Adrenal gland (tissue), 12 donors: ENCODE measurements around the gene NAALADL2. TPM values are rescaled to one million over a fixed set of nuclear protein-coding genes. Genes with fewer than 3 reads are reported as not detected.

Source experiments
- DNase-seq, 7 donors: peaks; one replicate each; pipeline ENCODE4 v3.0.0-alpha.2; 2019 to 2020
- H3K27ac ChIP-seq, 5 donors: fragments of 200-600 bp; sonication (generic) in 4 of 5; 1 replicate in 3 of 5; 2 replicates in 2 of 5; pipeline versions ENCODE4 v1.5.1 to v1.8.0; 2016 to 2020; ENCODE audit warnings: mild to moderate bottlenecking in 1 of 5
- H3K27me3 ChIP-seq: fragments of 200-600 bp; 2 replicates; pipeline ENCODE4 v1.8.0; 2021
- H3K36me3 ChIP-seq, 2 donors: fragments of 200-600 bp; replicated peaks in 1 of 2; 1 replicate in 1 of 2; 2 replicates in 1 of 2; pipeline versions ENCODE4 v1.5.1 to v1.8.0; 2018 to 2022
- H3K4me1 ChIP-seq, 2 donors: fragments of 200-600 bp; replicated peaks in 1 of 2; 1 replicate in 1 of 2; 2 replicates in 1 of 2; pipeline versions ENCODE4 v1.5.1 to v1.8.0; 2018 to 2021
- H3K4me3 ChIP-seq, 4 donors: fragments of 200-600 bp; sonication (generic) in 3 of 4; one replicate each; pipeline ENCODE4 v1.5.1; 2016 to 2018
- H3K9me3 ChIP-seq, 3 donors: fragments of 200-600 bp; sonication (generic) in 1 of 3; replicated peaks in 1 of 3; 1 replicate in 2 of 3; 2 replicates in 1 of 3; pipeline versions ENCODE4 v1.5.1 to v1.8.0; 2016 to 2021
- CTCF ChIP-seq, 6 experiments: fragments of 450-650 bp in 4 of 6; fragments of 200-600 bp in 2 of 6; sonication (generic) in 1 of 6; IDR thresholded peaks; 1 replicate in 5 of 6; 2 replicates in 1 of 6; pipeline versions ENCODE4 v1.5.1 to v1.8.0; 2016 to 2021; ENCODE audit warnings: antibody characterized with exemption in 6 of 6, mild to moderate bottlenecking in 2 of 6, moderate library complexity in 1 of 6
- POLR2A ChIP-seq, 2 donors: fragments of 450-650 bp; IDR thresholded peaks; one replicate each; pipeline ENCODE4 v1.6.1; 2017; ENCODE audit warnings: antibody characterized with exemption in 2 of 2, mild to moderate bottlenecking in 2 of 2, moderate library complexity in 1 of 2
- WGBS, 4 donors: extraction: QIAGEN DNeasy Blood & Tissue Kit in 2 of 4; methylation state at CpG; one replicate each; pipeline versions ENCODE4 v1.1.5 to v1.1.7; 2013 to 2017; 5-methylcytosine and 5-hydroxymethylcytosine counted together
- intact Hi-C, 2 donors: fragments of 100-400 bp; cut with DNase I; formaldehyde crosslinking; loops; one replicate each; pipeline versions ENCODE4 v1.14.1 to v1.15.0; 2022 to 2023
- polyA plus RNA-seq, 3 donors: library from polyadenylated mRNA; stranded (reverse); fragments of 200-250 nt in 2 of 3; fragments of 350-450 nt in 1 of 3; fragmentation: Illumina TruSeq in 1 of 3; extraction: RNeasy Lipid Tissue Mini Kit (QIAGEN cat#74804) in 1 of 3; gene quantifications; one replicate each; pipeline ENCODE4 v1.2.3, GENCODE V29; 2013 to 2014
- total RNA-seq, 9 donors: library from RNA; depleted of rRNA in 4 of 9; stranded (reverse); fragments of >200 nt in 4 of 9; fragments of 120-200 nt in 1 of 9; fragmentation: NEBNext Ultra II Directional in 1 of 9; extraction: Animal tissue kit (Norgen Biotek cat#: 25700) in 1 of 9; gene quantifications; one replicate each; pipeline versions ENCODE4 v1.1.0 to v1.2.4, GENCODE V29; 2013 to 2023
- donor health status: healthy with polysubstance abuse.
- donor health status: Bipolar disorder and iron deficiency.
- donor health status: DM: yes; HTN: yes; CAD: no.
- donor health status: DM: no; HTN: no; CAD: no.
- donor health status: DM: no; HTN: no; CAD: no.
- donor health status: DM: yes; HTN: yes; CAD: no.

The NAALADL2 gene
- total and polyA plus RNA-seq, 12 donors: 0.24 to 7.8 (median 4.8) TPM

DNA sequence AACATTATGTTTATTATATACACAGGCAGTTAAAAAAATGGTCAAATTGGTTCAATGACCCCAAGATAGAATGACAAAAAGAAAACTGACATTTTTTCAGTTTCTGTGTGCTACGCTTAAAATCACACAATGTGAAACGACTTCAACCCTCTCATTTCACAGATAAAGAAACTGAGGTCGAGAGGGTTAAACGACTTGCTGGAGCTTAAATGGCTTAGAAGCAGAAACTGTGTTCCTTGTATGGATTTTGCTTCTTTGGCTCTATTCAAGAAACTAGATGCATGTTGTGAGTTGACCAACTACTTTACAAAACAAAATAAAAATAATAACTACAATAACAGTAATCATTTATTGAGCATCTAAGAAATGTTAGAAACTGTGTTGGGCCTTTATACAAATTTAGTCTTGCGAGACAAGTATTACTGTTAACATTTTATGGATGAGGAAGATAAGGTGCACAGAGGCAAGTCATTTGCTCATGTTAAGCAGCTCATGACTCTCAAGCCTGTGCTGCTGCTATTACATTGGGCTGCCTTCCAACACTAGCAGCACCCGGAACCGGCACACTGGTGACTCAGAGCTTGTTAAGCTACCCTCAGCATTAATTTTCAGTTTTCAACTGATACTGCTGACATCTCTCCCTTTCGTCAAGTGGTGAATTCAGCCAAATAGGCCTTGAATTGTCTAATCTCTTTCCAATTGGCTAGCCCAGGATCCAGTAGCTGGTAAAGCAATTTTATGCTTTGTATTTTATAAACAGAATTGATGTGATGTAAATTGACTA, 487.6 kb downstream of the NAALADL2 start:
- H3K27ac ChIP-seq: no peak overlapping the region
- H3K4me1 ChIP-seq: peaks cover 0 to 9% of the 10 kb centered on the region in 2 donors
- TF ChIP-seq POLR2A (IDR thresholded peaks at IDR 0.05) (no peak), CTCF (IDR thresholded peaks at IDR 0.05) (no peak)
- no peak overlapping the region for H3K4me3 ChIP-seq
- intact Hi-C loops: no loop called here
- no peaks in the 10 kb centered on the region for H3K9me3 ChIP-seq
- 45 to 58% (median 54%) methylated on average over 8 of the region's 8 CpGs for WGBS, 4 donors
- no peaks in the 10 kb centered on the region for H3K36me3 ChIP-seq
- no peaks in the 10 kb centered on the region for H3K27me3 ChIP-seq
- DNase-seq: peak; percentile 48 to 89 (median 77)

DNA sequence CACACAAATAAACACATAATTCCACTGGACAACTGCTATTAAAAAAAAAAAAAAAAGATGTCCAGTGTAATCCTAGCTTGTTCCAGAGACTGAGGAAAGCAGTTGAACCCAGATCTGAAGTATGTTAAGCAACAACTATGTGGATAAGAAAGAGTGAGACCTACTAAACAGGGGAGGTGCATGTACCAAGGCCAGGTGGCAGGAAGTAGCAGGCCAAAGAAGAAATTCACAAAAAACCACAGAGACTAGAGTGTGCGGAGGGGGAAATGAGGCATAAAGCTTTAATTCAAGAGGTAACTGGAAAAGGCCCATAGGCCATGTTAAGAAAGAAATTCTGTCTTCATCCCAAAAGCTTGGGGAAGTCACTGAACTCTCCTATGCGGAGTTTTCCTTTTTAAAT, 490.0 kb downstream of the NAALADL2 start:
- no peaks in the 10 kb centered on the region for H3K27me3 ChIP-seq
- H3K4me1 ChIP-seq: peaks cover 0 to 9% of the 10 kb centered on the region in 2 donors
- H3K27ac ChIP-seq: no peak overlapping the region
- H3K4me3 ChIP-seq: no peak overlapping the region
- WGBS, 4 donors: 81 to 98% (median 95%) methylated on average over 2 of the region's 2 CpGs
- H3K36me3 ChIP-seq: no peaks in the 10 kb centered on the region
- intact Hi-C loops: no loop called here
- no peak for TF ChIP-seq CTCF (IDR thresholded peaks at IDR 0.05)
- no peak for TF ChIP-seq POLR2A (IDR thresholded peaks at IDR 0.05)
- no peaks in the 10 kb centered on the region for H3K9me3 ChIP-seq
- no peak for DNase-seq

GRCh38 chr3:175355801-175356335, 496.7 kb downstream of the NAALADL2 start:
- no peak overlapping the region for H3K27ac ChIP-seq
- DNase-seq: no peak
- no peaks in the 10 kb centered on the region for H3K27me3 ChIP-seq
- WGBS, 4 donors: 76 to 89% (median 85%) methylated on average over 3 of the region's 3 CpGs
- intact Hi-C loops: no loop called here
- H3K9me3 ChIP-seq: no peaks in the 10 kb centered on the region
- no peaks in the 10 kb centered on the region for H3K36me3 ChIP-seq
- H3K4me1 ChIP-seq: no peaks in the 10 kb centered on the region
- no peak overlapping the region for H3K4me3 ChIP-seq
- TF ChIP-seq CTCF (IDR thresholded peaks at IDR 0.05) (no peak), POLR2A (IDR thresholded peaks at IDR 0.05) (no peak)

- 51 to 66% (median 60%) methylated on average over 3 of the region's 3 CpGs for WGBS, 4 donors
- no peak for DNase-seq
Measured at GRCh38 chr3:175356899-175357324, 497.8 kb downstream of the NAALADL2 start.

More at GRCh38 chr3:175356899-175357324, 497.8 kb downstream of the NAALADL2 start:
- H3K9me3 ChIP-seq: no peaks in the 10 kb centered on the region
- no peak overlapping the region for H3K27ac ChIP-seq
- TF ChIP-seq CTCF (IDR thresholded peaks at IDR 0.05) (no peak), POLR2A (IDR thresholded peaks at IDR 0.05) (no peak)
- no peak overlapping the region for H3K4me3 ChIP-seq
- H3K4me1 ChIP-seq: no peaks in the 10 kb centered on the region
- H3K27me3 ChIP-seq: no peaks in the 10 kb centered on the region
- intact Hi-C loops: no loop called here
- H3K36me3 ChIP-seq: no peaks in the 10 kb centered on the region
